ENCODE results near the gene CCDC69.

The CCDC69 gene

DNA sequence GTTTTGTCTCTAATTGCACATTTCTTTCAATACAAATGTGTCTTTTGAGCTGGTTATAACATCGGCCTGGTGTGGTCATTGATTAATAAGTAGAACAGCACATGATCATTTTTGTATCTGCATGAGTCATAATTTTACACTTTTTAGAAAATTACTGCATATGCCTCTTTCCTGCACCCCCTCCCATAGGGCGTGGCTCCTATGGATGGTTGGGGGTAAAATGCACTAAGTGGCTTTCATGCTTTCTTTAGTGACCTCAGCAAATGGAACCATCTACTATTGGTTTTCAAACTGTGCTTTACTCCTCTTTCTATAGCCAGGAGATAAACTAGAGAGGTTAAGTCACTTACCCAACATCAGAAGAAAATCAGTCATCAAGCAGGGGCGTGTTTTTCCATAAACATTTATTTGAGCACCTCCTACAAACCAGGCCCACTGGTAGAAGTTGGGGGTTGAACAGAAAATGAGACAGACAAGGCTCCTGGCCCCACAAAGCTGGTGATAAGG is 70.1 kb downstream of the CCDC69 start:
- H3K4me3 ChIP-seq (ENCODE audit: low read depth, low read length), result no peak overlapping the region
- DNase-seq (ENCODE audit: low read depth), result no peak
- TF ChIP-seq, protein P1, sequence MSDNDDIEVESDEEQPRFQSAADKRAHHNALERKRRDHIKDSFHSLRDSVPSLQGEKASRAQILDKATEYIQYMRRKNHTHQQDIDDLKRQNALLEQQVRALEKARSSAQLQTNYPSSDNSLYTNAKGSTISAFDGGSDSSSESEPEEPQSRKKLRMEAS (IDR thresholded peaks at IDR 0.05; ENCODE audit: low read depth, low read length), result no peak
- no peak for TF ChIP-seq MYC (IDR thresholded peaks at IDR 0.05; ENCODE audit: low read depth, low read length)
- TF ChIP-seq, protein P2, sequence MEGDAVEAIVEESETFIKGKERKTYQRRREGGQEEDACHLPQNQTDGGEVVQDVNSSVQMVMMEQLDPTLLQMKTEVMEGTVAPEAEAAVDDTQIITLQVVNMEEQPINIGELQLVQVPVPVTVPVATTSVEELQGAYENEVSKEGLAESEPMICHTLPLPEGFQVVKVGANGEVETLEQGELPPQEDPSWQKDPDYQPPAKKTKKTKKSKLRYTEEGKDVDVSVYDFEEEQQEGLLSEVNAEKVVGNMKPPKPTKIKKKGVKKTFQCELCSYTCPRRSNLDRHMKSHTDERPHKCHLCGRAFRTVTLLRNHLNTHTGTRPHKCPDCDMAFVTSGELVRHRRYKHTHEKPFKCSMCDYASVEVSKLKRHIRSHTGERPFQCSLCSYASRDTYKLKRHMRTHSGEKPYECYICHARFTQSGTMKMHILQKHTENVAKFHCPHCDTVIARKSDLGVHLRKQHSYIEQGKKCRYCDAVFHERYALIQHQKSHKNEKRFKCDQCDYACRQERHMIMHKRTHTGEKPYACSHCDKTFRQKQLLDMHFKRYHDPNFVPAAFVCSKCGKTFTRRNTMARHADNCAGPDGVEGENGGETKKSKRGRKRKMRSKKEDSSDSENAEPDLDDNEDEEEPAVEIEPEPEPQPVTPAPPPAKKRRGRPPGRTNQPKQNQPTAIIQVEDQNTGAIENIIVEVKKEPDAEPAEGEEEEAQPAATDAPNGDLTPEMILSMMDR (IDR thresholded peaks at IDR 0.05; ENCODE audit: low read depth, low read length), result no peak
- TF ChIP-seq POLR2A (IDR thresholded peaks at IDR 0.05; ENCODE audit: extremely low read depth, insufficient read length), result no peak

DNA sequence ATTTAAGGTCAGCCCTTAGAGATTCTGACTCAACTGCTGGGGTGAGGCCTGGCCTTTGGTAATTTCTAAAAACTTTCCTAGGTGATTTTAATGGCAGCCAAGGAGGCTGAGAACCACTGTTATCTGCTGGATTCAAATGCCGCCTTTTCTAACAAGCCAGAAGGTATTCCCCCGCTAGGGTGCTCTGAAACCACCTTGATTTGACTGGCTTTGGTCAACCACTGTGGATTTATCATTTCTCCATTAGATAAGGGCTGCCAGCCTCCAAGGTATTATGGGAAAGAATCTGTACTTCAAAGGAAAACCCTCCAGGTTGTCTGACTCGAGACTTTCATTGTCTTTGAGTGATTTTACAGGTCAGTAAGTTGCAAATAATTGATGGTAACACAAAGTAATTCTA is 70.6 kb downstream of the CCDC69 start:
- TF ChIP-seq POLR2A (IDR thresholded peaks at IDR 0.05; ENCODE audit: extremely low read depth, insufficient read length), result no peak
- TF ChIP-seq, protein P1 (IDR thresholded peaks at IDR 0.05; ENCODE audit: low read depth, low read length), result no peak
- TF ChIP-seq MYC (IDR thresholded peaks at IDR 0.05; ENCODE audit: low read depth, low read length), result no peak
- TF ChIP-seq, protein P2 (IDR thresholded peaks at IDR 0.05; ENCODE audit: low read depth, low read length), result no peak

DNA sequence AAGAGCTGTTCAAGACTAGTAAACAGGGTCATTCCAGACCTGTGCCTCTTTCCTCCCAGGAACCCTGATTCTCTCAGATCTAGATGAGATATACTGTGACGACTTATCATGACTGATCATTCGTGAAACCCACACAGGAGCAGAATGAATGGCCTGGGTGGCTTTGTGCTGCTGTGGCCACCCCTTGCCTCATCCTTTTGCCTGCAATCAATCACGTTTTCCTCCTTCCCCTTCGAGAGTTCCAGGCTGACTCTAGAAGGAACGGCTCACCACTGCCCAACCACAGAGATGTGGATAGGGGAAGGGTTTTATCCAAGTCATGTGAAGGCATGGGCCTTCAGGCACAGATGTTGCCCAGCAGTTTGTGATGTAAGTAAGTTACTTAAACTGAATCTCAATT is 72.1 kb downstream of the CCDC69 start:
- peak; percentile 87 for DNase-seq (ENCODE audit: low read depth)
- H3K4me3 ChIP-seq (ENCODE audit: low read depth, low read length), result no peak overlapping the region
- TF ChIP-seq, protein P1 (IDR thresholded peaks at IDR 0.05; ENCODE audit: low read depth, low read length), result 0 out of 2 replicates have a peak, but pooled peaks have one; percentile 17
- TF ChIP-seq MYC (IDR thresholded peaks at IDR 0.05; ENCODE audit: low read depth, low read length), result no peak
- no peak for TF ChIP-seq POLR2A (IDR thresholded peaks at IDR 0.05; ENCODE audit: extremely low read depth, insufficient read length)

More for the DNA sequence above, 70.6 kb downstream of the CCDC69 start:
- no peak overlapping the region for H3K4me3 ChIP-seq (ENCODE audit: low read depth, low read length)
- no peak for DNase-seq (ENCODE audit: low read depth)

DNA sequence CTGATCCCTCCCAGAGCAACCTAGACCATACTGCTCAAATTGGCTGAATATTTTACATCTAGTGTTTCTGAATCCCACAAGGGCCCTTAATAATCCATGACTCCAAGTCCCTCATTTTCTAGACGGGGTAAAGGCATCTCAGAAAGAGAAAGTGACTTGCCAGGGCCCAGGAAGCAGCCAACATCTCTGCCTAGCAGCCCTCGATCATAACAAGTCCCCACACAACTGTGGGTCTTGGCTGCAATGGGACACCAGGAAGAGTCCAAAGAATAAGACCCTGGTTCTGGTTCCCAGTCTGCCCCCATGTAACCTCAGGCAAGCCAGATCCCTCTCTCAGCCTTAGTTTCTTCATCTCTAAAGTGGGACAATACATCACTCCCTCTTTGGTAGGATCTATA is 72.6 kb downstream of the CCDC69 start:
- peak overlapping the region; percentile 25 for H3K4me3 ChIP-seq (ENCODE audit: low read depth, low read length)
- DNase-seq (ENCODE audit: low read depth), result peak; percentile 18
- no peak for TF ChIP-seq POLR2A (IDR thresholded peaks at IDR 0.05; ENCODE audit: extremely low read depth, insufficient read length)
- TF ChIP-seq, protein P1 (IDR thresholded peaks at IDR 0.05; ENCODE audit: low read depth, low read length), result no peak
- TF ChIP-seq MYC (IDR thresholded peaks at IDR 0.05; ENCODE audit: low read depth, low read length), result no peak
- TF ChIP-seq, protein P2 (IDR thresholded peaks at IDR 0.05; ENCODE audit: low read depth, low read length), result no peak

DNA sequence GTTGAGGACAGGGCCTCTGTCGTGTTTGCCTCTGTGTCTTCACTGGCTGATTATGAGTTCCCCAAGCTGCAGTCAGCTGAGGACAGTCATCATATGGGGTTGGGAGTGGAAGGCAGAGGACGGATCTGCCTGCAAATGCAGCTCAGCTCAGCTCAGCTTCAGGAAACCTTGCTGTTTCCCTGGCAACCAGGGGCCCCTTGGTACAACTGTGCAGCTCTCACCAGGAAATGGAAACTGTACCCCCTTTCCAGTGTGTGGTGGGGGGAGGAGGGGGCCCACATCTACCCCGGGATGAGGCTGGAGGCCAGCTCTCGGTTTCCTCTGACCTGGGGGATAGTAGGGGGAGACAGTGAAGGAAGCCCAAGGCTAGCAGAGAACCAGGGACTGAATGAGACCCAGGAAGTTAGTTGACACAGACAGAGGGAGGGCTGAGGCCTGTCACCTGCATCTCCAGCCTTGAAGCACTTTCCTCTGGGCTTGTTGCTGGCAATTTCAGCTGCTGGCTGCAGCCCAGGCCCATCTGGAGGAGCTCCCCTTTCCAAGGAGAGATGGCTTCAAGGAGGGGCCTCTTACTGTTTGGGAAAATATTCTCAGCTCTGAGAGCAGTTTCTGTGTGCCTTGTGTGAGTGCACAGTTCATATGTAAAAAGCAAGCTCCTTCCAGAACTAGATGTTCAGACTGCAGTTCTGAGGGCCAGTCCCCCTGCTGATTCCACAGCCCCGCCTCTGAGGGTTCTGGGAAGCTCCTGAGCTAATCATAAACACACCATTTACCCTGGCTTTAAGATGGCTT is 73.2 kb downstream of the CCDC69 start:
- peak overlapping the region; percentile 25 for H3K4me3 ChIP-seq (ENCODE audit: low read depth, low read length)
- DNase-seq (ENCODE audit: low read depth), result peak; percentile 97
- TF ChIP-seq, protein P1 (IDR thresholded peaks at IDR 0.05; ENCODE audit: low read depth, low read length), result no peak; the same call in 1 of the 2 replicates
- TF ChIP-seq MYC (IDR thresholded peaks at IDR 0.05; ENCODE audit: low read depth, low read length), result peak; percentile 67

DNA sequence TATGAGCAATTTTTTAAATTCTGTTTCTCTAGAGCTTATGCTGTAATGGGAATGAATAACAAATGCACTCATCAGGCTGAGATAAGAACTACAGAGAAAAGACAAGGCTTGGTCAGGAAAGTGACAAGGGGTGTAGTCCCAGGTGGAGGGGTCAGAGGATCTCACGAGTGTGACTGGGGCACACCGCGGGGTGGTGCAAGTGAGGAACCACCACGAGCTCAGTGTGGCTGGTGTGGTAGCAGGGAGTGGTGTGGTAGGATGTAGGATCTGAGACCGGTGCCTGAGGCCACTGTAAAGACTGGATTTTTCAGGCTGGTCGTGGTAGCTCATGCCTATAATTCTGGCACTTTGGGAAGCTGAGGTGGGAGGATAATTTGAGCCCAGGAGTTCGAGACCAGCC is 75.3 kb downstream of the CCDC69 start:
- peak; percentile 27 for DNase-seq (ENCODE audit: low read depth)
- no peak for TF ChIP-seq MYC (IDR thresholded peaks at IDR 0.05; ENCODE audit: low read depth, low read length)
- TF ChIP-seq POLR2A (IDR thresholded peaks at IDR 0.05; ENCODE audit: extremely low read depth, insufficient read length), result no peak
- TF ChIP-seq, protein P2 (IDR thresholded peaks at IDR 0.05; ENCODE audit: low read depth, low read length), result no peak
- TF ChIP-seq, protein P1 (IDR thresholded peaks at IDR 0.05; ENCODE audit: low read depth, low read length), result no peak
- H3K4me3 ChIP-seq (ENCODE audit: low read depth, low read length), result no peak overlapping the region

Measured in NB4 (cell line).